HFFc6 (cell line): ENCODE data around the gene HNF1B. TPM values are rescaled to one million over a fixed set of nuclear protein-coding genes. Genes with fewer than 3 reads are reported as not detected.

Experiments used
- DNase-seq: peaks from one replicate; pipeline ENCODE4 v3.0.0-alpha.2; 2018
- H3K27ac Mint-ChIP-seq: 2 replicates; pipeline ENCODE4 v1.8.0; 2020; ENCODE audit warnings: mild to moderate bottlenecking, mixed read lengths
- H3K27me3 Mint-ChIP-seq: 2 replicates; pipeline ENCODE4 v1.8.0; 2021; ENCODE audit warnings: mild to moderate bottlenecking, moderate library complexity, mixed read lengths; ENCODE audit not compliant: insufficient read depth
- H3K36me3 Mint-ChIP-seq: 2 replicates; pipeline ENCODE4 v1.8.0; 2021; ENCODE audit warnings: low read depth, mixed read lengths
- H3K4me1 Mint-ChIP-seq: 2 replicates; pipeline ENCODE4 v1.8.0; 2020; ENCODE audit warnings: low read depth, mixed read lengths
- H3K4me3 Mint-ChIP-seq: 2 replicates; pipeline ENCODE4 v1.8.0; 2020; ENCODE audit warnings: mild to moderate bottlenecking, moderate library complexity, mixed read lengths
- H3K9me3 Mint-ChIP-seq: 2 replicates; pipeline ENCODE4 v1.8.0; 2020; ENCODE audit warnings: mild to moderate bottlenecking, mixed read lengths
- total RNA-seq, 6 experiments: library from RNA; stranded (reverse); fragmentation: NEBNext Ultra II Directional; extraction: Animal tissue kit (Norgen Biotek cat#: 25700); gene quantifications; 2 replicates in 1 of 6; 3 replicates in 5 of 6; pipeline ENCODE4 v1.2.3, GENCODE V29; 2021
- TF ChIP-seq, protein P1 (sequence below): fragments of 200-600 bp; sonication (generic); IDR thresholded peaks from 2 replicates; pipeline ENCODE4 v1.5.0; 2021; ENCODE audit warnings: antibody characterized with exemption, mild to moderate bottlenecking

HNF1B gene
- total RNA-seq, 6 experiments from 2014 or later = not detected

DNA sequence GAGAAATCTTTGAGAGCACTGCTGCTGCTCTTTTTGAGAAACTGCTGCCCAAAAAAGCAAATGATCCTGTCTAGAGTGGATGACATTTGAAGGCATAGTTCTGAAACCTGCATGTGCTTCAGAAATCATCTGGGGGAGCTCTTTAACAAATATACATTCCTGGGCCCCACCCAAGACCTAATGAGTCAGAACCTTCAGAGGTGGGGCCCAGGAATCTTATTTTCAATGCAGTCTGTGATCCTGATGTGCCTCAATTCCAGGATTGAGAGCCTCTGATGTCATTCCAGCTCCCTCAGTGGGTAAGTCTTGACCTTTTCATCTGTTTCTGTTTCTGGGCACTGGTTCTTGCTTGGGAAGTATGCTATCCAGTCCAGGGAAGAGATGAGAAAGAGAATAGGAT is 42.3 kb downstream of the HNF1B start:
- peaks cover 63% of the 10 kb centered on the region for H3K4me1 Mint-ChIP-seq
- no peaks in the 10 kb centered on the region for H3K36me3 Mint-ChIP-seq
- peak; percentile 56 for DNase-seq
- H3K27ac Mint-ChIP-seq = peak overlapping the region; percentile 18; the same call in 1 of the 2 replicates
- peaks cover 10% of the 10 kb centered on the region for H3K27me3 Mint-ChIP-seq
- H3K9me3 Mint-ChIP-seq = no peaks in the 10 kb centered on the region
- H3K4me3 Mint-ChIP-seq = no peak overlapping the region
- TF ChIP-seq, protein P1, sequence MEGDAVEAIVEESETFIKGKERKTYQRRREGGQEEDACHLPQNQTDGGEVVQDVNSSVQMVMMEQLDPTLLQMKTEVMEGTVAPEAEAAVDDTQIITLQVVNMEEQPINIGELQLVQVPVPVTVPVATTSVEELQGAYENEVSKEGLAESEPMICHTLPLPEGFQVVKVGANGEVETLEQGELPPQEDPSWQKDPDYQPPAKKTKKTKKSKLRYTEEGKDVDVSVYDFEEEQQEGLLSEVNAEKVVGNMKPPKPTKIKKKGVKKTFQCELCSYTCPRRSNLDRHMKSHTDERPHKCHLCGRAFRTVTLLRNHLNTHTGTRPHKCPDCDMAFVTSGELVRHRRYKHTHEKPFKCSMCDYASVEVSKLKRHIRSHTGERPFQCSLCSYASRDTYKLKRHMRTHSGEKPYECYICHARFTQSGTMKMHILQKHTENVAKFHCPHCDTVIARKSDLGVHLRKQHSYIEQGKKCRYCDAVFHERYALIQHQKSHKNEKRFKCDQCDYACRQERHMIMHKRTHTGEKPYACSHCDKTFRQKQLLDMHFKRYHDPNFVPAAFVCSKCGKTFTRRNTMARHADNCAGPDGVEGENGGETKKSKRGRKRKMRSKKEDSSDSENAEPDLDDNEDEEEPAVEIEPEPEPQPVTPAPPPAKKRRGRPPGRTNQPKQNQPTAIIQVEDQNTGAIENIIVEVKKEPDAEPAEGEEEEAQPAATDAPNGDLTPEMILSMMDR = no peak

DNA sequence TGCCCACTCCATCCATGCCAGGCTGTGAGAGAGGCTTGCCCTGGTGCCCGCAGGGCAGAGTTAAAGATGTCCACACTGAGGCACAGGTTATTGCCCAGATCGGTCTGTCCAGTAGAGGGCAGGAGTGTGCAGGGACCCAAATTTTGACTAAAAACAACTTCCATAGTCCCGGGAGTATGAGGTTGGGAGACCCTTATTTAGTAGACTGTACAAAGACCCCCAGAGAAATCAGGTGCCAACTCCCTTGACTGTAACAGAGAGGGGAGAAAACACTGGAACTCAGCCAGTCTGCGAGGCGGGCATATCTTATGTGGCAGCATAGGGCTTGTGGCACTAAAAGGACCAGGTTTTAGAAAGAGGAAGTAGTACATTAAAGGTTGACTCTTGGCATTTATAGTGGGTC is 43.4 kb downstream of the HNF1B start:
- Mint-ChIP-seq H3K4me1 (peaks cover 67% of the 10 kb centered on the region), H3K36me3 (no peaks in the 10 kb centered on the region), H3K27me3 (peaks cover 10% of the 10 kb centered on the region), H3K9me3 (no peaks in the 10 kb centered on the region), H3K27ac (peak overlapping the region; percentile 13; the same call in 1 of the 2 replicates), H3K4me3 (no peak overlapping the region)
- DNase-seq = no peak
- TF ChIP-seq, protein P1 = peak; percentile 82

DNA sequence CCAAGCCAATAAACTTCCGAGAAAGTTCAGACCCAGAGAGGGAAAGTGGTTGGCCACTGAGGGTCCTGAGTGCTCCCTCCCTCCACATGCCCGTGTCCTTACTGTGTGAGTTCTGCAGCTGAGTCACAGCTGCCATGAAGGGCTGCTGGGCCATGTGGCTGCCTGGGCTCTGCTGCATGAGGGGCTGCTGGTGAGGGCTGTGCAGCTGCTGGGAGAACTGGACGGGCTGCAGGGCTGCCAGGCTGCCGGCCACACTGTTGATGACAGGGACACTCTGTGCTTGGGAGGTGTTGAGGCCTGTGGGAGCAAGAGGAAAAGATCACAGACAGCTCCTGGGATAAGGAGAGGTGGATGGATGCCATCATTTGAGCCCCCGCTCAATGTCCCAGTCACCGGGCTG is 44.0 kb downstream of the HNF1B start:
- H3K9me3 Mint-ChIP-seq = no peaks in the 10 kb centered on the region
- TF ChIP-seq, protein P1 = no peak
- H3K27me3 Mint-ChIP-seq = peaks cover 10% of the 10 kb centered on the region
- no peak for DNase-seq
- peak overlapping the region; percentile 32; the same call in 1 of the 2 replicates for H3K27ac Mint-ChIP-seq
- H3K4me1 Mint-ChIP-seq = peaks cover 63% of the 10 kb centered on the region
- H3K36me3 Mint-ChIP-seq = no peaks in the 10 kb centered on the region
- H3K4me3 Mint-ChIP-seq = no peak overlapping the region

DNA sequence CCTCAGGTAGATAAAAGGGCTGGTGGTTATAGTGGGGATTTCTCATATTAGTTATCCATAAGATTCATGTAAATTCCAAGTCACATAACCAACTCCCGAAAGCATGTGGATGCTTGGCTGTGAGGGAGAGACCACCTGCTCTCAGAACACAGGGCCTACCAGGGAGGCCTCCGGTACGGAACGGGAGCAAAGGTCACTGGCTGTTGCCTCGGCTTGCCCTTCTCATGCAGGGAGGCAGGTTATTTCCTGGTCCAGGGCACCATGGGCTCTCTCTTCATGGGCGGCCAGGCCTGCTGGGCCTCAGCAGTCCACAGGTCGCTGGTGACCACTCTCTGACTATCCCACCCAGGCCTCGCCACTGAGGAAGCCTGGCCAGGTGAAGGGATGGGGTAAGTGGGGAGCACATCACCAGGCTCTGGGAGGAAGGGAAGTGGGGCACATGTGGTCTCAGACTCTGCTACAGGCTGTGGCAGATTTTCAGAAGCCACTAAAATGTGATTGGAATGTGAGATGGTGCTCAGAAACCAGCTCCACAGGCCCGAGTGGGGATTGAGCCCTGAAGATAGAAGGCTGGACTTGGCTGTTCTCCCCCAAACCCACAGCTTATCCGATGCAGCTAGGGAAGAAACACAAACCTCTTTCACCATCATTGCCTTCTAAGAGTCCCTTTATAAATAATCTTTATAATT is 45.4 kb downstream of the HNF1B start:
- peak; percentile 34 for DNase-seq
- no peak overlapping the region for H3K4me3 Mint-ChIP-seq
- no peaks in the 10 kb centered on the region for H3K36me3 Mint-ChIP-seq
- H3K4me1 Mint-ChIP-seq = peaks cover 63% of the 10 kb centered on the region
- H3K9me3 Mint-ChIP-seq = no peaks in the 10 kb centered on the region; the same call in 1 of the 2 replicates
- no peak overlapping the region for H3K27ac Mint-ChIP-seq
- TF ChIP-seq, protein P1 = no peak
- H3K27me3 Mint-ChIP-seq = peaks cover 4% of the 10 kb centered on the region

DNA sequence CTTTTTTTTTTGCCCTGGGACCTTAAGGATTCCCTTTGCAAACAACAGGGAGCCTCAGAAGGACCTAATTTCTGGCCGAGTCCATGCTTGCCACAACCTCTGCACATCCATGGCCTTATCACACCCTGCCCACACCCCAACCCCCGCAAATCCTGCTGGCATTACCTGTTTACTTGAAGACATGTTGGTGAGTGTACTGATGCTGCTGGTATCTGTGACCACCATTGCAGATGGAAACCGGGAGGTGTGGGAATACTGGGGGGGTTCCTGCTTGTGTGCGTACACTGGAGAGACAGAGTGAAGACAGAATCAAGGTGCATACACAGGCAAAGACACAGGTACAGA is 46.0 kb downstream of the HNF1B start:
- H3K27me3 Mint-ChIP-seq = peaks cover 4% of the 10 kb centered on the region
- peaks cover 63% of the 10 kb centered on the region for H3K4me1 Mint-ChIP-seq
- DNase-seq = no peak
- no peak overlapping the region for H3K4me3 Mint-ChIP-seq
- H3K36me3 Mint-ChIP-seq = no peaks in the 10 kb centered on the region
- H3K27ac Mint-ChIP-seq = no peak overlapping the region
- no peaks in the 10 kb centered on the region; the same call in 1 of the 2 replicates for H3K9me3 Mint-ChIP-seq
- TF ChIP-seq, protein P1 = no peak
